Type B pancreatic cell (in vitro differentiated cells): ENCODE data around the gene ZBTB42. TPM values are rescaled to one million over a fixed set of nuclear protein-coding genes. Genes with fewer than 3 reads are reported as not detected.
"Not testable (repeated sequence)": the region's sequence is repeated elsewhere in the genome, so short reads cannot be mapped to it uniquely, and the experiment has no call there.

Experiments used
- DNase-seq: peaks from one replicate; pipeline ENCODE4 v3.0.0; 2021; ENCODE audit warnings: mixed read lengths; ENCODE audit not compliant: unreplicated experiment; ENCODE audit errors: extremely low spot score
- H3K27ac Mint-ChIP-seq: 2 replicates; pipeline ENCODE4 v1.8.0; 2021; ENCODE audit warnings: mild to moderate bottlenecking, mixed read lengths
- H3K27me3 Mint-ChIP-seq: 2 replicates; pipeline ENCODE4 v1.8.0; 2021; ENCODE audit warnings: mixed read lengths
- H3K36me3 Mint-ChIP-seq: 2 replicates; pipeline ENCODE4 v1.8.0; 2021; ENCODE audit warnings: mixed read lengths
- H3K4me1 Mint-ChIP-seq: one replicate; pipeline ENCODE4 v1.8.0; 2021; ENCODE audit warnings: mixed read lengths; ENCODE audit not compliant: unreplicated experiment
- H3K4me3 Mint-ChIP-seq: 2 replicates; pipeline ENCODE4 v1.8.0; 2021; ENCODE audit warnings: mild to moderate bottlenecking, mixed read lengths
- H3K9me3 Mint-ChIP-seq: 2 replicates; pipeline ENCODE4 v1.8.0; 2021; ENCODE audit warnings: mixed read lengths
- CTCF ChIP-seq: fragments of 200-600 bp; sonication (generic); conservative IDR thresholded peaks from 2 replicates; pipeline ENCODE4 v1.5.0; 2021; ENCODE audit warnings: antibody characterized with exemption, mild to moderate bottlenecking
- total RNA-seq: library from RNA; stranded (reverse); gene quantifications from 2 replicates; pipeline ENCODE4 v1.2.1, GENCODE V29; 2021; ENCODE audit warnings: low replicate concordance

Gene ZBTB42
- total RNA-seq, 1 donor from 2014 or later: 6.6 TPM

- Mint-ChIP-seq H3K9me3 (no peaks in the 10 kb centered on the region), H3K4me1 (peaks cover 8% of the 10 kb centered on the region), H3K36me3 (no peaks in the 10 kb centered on the region), H3K4me3 (peak overlapping the region; percentile 89), H3K27ac (no peak overlapping the region), H3K27me3 (peaks cover 26% of the 10 kb centered on the region)
- peak; percentile 94 for TF ChIP-seq CTCF
- peak; percentile 98 for DNase-seq
These were observed 25.4 kb downstream of the ZBTB42 start for GRCh38 chr14:104826189-104826860.

GRCh38 chr14:104826861-104827176, 25.9 kb downstream of the ZBTB42 start:
- Mint-ChIP-seq H3K27me3 (peaks cover 26% of the 10 kb centered on the region), H3K36me3 (no peaks in the 10 kb centered on the region), H3K9me3 (no peaks in the 10 kb centered on the region), H3K4me1 (peaks cover 6% of the 10 kb centered on the region), H3K4me3 (peak overlapping the region; percentile 86), H3K27ac (peak overlapping the region; percentile 46)
- DNase-seq: no peak
- no peak for TF ChIP-seq CTCF

GRCh38 chr14:104827177-104828055, 26.5 kb downstream of the ZBTB42 start:
- peak; percentile 75 for TF ChIP-seq CTCF
- DNase-seq: no peak
- Mint-ChIP-seq H3K36me3 (no peaks in the 10 kb centered on the region), H3K27ac (peak overlapping the region; percentile 46), H3K4me3 (peak overlapping the region; percentile 86), H3K9me3 (no peaks in the 10 kb centered on the region), H3K4me1 (peaks cover 5% of the 10 kb centered on the region), H3K27me3 (peaks cover 26% of the 10 kb centered on the region)

- peaks cover 1% of the 10 kb centered on the region for H3K4me1 Mint-ChIP-seq
- no peak overlapping the region for H3K4me3 Mint-ChIP-seq
- H3K36me3 Mint-ChIP-seq: no peaks in the 10 kb centered on the region
- no peak for TF ChIP-seq CTCF
- no peaks in the 10 kb centered on the region for H3K9me3 Mint-ChIP-seq
- H3K27ac Mint-ChIP-seq: no peak overlapping the region
- no peak for DNase-seq
- H3K27me3 Mint-ChIP-seq: peaks cover 4% of the 10 kb centered on the region
These were observed 29.9 kb downstream of the ZBTB42 start for GRCh38 chr14:104830781-104831180.

GRCh38 chr14:104836171-104836935, 35.5 kb downstream of the ZBTB42 start:
- not testable (repeated sequence) for H3K4me1 Mint-ChIP-seq, H3K4me3 Mint-ChIP-seq, H3K9me3 Mint-ChIP-seq, DNase-seq, H3K27ac Mint-ChIP-seq, H3K36me3 Mint-ChIP-seq
- H3K27me3 Mint-ChIP-seq: peaks cover 33% of the 10 kb centered on the region
